Stimulated activated CD8-positive, alpha-beta memory T cell treated with anti-CD3 and anti-CD28 coated beads, Interleukin-4, amount 100 ng/mL, for 1 hour (primary cell): ENCODE results near the gene PTPRM.

ENCODE experiments used
- DNase-seq, 2 donors: peaks; one replicate each; pipeline ENCODE4 v3.0.0-alpha.2; 2020; ENCODE audit warnings: low read depth in 2 of 2, low spot score in 1 of 2

PTPRM gene

GRCh38 chr18:8262221-8262620, 695.1 kb downstream of the PTPRM start:
- DNase-seq: no peak

GRCh38 chr18:8264116-8264515, 697.0 kb downstream of the PTPRM start:
- no peak for DNase-seq

DNA sequence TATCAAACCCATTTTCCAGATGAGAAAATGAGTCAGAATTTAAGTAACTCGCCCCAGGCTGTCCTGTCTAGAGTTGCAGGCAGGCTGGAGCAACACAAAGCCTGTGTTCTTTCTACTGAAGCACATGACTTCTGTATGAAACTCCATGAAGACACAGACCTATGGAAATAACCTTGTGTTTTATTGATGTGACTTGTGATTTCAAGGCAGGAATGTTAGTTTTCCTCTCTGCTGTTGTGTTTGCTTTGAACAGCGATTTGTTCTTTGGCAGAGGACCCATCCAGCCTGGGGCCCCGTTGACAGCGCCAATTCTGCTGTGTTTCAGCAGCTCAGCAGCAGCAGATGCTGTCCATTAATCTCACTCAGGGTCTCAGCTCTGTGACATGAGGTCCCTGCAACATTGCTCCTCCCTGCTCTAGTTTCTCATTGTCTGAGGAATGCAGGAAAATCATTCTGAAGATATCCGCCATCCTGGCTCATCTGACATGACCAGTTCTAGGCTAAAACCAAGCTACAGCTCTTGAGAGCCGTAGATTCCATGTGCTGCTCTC, 697.8 kb downstream of the PTPRM start:
- DNase-seq: no peak

DNA sequence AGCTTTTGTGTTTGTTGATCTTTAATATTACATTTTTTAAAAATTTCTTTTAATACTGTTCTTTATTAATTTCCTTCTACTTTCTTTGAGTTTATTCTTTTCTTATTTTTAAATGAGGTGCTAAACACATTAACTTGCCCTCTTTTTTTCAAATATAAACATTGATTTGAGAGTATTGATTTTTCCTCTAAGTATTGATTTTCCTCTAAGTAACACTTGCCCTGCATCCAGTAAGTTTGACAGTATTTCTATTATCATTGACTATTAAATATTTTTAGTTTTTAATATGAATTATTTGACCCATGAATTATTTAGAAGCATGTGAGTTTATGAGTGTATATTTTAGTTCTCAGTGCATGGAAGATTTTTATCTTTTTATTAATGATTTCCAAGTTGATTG, 705.1 kb downstream of the PTPRM start:
- DNase-seq: no peak

DNA sequence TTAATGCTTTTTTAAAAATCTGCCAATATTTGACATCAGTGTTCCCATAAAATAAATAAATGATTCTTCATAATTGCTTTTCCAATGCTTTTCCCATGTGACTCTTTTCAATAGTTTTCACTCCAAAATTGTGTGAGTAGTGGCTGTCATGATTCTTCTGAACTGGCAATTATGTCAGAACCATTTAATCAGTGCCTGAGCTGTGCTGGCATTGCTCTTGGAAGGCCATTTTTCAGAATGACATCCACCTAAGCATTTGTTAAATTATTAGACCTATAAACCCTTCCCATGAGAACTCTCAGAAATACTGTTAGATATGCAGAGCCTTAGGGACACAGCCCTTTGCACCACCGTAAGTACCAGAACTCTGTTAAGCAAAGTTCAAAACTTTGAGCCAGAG, 707.3 kb downstream of the PTPRM start:
- no peak for DNase-seq

- no peak for DNase-seq
Observed at GRCh38 chr18:8276406-8276805, 709.3 kb downstream of the PTPRM start.

GRCh38 chr18:8277270-8277669, 710.2 kb downstream of the PTPRM start:
- no peak for DNase-seq

DNA sequence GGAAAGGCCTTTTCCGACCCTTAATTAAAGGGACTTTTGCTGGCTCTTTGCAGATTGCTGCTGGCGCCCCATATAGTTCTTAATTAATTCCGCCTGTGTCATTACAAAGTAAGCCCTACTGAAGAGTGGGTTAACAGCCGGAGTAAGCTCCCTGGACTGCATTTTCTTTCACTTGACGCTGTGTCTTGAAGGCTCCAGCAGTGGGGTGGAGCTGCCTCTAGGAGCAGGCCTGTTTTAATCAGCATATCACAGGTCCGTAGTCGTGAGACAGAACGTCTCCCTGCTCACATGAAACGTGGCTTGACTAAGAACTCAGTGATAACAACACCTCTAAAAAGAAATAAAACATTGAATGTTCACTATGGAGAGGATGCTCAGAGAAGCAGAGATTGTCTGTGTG, 712.2 kb downstream of the PTPRM start:
- DNase-seq: no peak

DNA sequence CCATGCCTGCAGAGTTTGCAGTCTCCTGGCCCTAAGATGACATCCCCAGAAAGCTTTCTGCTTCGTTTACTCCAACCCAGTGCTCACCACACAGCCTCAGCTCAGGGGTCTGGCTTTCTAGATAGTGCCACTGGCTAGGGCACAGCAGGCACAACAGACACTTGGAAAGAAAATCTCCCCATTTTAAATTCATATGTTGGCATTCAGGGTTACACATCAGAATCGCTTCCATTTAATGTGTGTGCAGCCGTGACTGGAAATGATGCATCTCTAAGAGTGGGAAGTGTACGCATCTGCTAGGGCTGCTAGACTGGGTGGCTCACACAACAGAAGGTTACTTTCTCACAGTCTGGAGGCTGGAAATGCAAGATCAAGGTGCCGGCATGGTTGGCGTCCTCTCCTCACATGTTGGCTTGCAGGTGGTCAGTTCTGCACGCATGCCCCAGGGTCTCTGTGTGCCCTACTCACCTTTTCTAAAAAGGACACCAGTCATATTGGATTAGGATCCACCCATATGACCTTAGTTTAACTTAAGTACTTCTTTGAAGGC, 712.7 kb downstream of the PTPRM start:
- no peak for DNase-seq

GRCh38 chr18:8283891-8284585, 716.9 kb downstream of the PTPRM start:
- DNase-seq: no peak

GRCh38 chr18:8286303-8286702, 719.2 kb downstream of the PTPRM start:
- DNase-seq: no peak

- DNase-seq: no peak
Observed at GRCh38 chr18:8287196-8287885, 720.2 kb downstream of the PTPRM start.

DNA sequence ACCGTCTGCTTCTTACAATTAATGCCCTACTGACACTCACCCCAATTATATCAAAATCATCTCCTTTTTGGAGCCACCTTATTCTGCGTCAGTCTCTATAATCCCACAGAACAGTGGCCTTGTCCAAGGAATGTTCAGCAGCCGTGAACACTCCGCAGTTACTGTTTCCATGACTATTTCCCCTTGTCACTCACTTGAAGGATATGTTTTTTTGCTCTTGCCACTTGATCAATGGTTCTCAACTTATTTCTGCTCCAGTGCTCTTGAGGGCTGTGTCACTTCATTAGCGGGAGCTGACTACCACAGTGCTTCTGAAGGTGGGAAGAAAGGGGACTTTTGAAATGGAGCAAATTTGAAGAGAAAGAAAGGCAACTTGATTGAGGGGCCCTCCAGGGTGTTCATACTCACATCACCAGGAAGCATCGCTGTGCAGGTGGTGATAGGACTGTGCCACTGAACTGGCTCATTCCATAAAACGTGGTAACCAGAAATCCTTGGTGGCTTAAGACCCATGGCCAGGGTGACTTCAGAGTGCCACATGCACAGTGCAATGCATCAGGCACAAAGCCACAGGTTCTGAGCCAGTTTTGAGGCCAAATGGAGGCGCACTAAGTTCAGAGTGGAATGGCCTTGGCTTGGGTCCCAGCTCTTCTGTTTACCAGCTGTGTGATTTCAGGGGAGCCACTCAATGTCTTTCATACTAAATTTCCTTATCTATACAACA, 721.5 kb downstream of the PTPRM start:
- DNase-seq: no peak

DNA sequence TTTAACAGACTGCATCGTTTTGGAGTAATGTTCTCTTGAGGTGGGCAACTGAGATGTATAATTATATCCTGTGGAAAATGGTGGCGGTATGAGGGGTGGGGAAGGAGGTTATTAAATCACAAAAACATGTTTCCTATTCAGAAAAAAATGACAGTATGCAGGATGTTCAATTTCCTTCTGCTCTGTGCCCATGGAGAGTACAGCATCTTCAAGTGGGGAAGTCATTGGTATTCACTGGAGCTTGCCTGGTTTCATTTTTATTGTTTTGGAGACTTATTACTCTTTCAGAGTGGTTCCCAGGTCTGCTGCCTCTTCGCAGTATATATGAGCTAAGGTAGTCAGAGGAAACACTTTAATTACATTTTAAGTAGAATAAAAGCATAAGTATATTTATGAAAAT, 723.3 kb downstream of the PTPRM start:
- DNase-seq: no peak

- no peak for DNase-seq
Observed at GRCh38 chr18:8290913-8291312, 723.8 kb downstream of the PTPRM start.

GRCh38 chr18:8293184-8293583, 726.1 kb downstream of the PTPRM start:
- no peak for DNase-seq

GRCh38 chr18:8296886-8297616, 729.9 kb downstream of the PTPRM start:
- no peak for DNase-seq

DNA sequence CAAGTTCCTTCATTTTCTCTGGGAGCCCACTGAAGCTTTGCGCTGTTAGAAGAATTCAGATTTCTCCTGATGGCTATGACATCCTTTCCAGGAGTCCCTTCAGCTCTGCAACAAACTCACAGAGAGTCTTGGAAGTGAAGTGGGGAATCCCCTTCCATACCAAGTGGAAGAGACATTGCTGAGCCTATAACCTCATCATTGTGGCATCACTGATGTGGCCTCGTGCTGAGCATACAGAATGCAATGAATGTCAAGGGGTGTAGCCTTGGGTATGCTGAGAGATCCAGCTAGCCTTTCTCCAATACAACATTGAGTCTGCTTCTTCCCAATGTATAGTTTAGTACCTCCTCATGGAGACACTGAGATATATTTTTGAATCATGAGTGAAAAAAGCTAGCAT, 731.1 kb downstream of the PTPRM start:
- DNase-seq: no peak

GRCh38 chr18:8299054-8299980, 732.2 kb downstream of the PTPRM start:
- DNase-seq: no peak
